ENCODE results near the gene MRPL54.
"Not testable (repeated sequence)": the region's sequence is repeated elsewhere in the genome, so short reads cannot be mapped to it uniquely, and the experiment has no call there.

The MRPL54 gene

DNA sequence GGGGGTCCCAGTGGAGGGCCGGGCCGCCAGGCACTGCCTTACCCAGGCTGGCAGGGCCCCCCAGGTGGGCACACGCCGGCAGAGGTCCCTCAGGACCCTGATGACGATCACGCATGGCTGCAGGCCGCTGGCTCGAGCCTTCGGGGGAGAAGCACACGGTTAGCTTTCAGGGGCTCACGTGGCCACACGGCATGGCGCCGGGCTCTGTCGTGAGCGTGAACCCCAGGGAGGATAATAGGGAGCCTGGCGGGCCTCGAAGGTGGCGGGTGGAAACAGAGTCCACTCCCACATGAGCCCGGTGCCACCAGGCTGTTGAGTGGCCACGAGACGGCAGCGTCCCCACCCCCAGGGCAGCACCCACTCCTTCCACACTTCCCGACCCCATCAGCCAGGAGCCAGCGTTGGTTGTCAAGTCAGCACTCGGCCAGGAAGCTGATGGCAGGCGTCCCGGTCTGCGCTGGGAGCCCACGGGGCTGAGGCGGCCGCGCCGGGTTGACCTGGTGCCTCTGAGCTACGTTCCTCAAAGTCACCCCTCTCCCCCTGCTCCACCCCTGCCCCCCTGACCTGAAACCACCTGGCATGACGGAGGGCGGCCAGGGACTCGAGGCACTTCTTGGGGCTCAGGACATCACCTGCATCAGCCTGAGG is 48.4 kb downstream of the MRPL54 start:
- H3K4me1 ChIP-seq (ENCODE audit: insufficient read depth, low read length, poor library complexity, severe bottlenecking) = peaks cover 56% of the 10 kb centered on the region
- no peaks in the 10 kb centered on the region for H4K20me1 ChIP-seq (ENCODE audit: insufficient read depth, low read length, poor library complexity, severe bottlenecking)

DNA sequence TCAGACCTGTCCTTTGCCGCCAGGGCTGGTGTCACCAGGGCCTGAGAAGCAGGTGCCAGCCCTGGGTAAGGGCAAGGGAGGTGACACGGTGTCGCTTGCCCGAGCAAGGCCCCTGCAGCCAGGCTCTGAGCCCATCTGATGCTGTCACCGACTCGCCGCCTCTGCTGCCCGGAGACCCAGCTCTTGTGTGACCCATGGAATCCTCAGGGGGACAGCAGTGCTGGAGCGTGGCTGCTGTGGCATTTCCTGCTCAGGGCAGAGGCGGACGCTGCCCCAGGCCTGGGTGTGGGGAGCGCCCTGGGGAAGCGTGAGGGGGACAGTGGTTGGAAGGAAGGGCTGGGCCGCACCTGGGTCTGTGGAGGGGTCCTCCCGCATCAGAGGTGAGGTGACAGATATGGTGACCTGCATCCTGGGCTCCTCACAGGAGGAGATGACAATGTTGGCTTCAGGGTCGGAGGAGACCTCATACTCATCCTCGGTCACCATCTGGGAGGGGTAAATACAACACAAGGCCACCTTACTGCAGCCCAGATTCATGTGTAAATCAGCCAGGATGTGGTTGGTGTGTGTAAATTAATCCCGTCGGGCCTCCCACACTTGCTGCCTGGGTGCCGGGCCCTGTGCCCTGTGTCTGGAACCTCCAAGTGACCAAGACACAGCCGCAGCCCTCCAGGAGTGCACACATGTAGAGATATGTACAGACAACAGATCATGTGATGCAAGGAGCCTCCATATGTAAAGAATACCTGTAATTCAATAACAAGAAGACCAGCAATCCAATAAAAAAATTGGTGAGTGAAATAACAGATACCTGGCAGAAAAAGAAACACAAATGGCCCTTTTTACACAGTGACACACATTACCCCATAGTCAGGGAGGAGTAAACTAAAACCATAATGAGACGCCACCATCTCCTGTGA is 51.3 kb downstream of the MRPL54 start:
- Histone ChIP-seq H3K4me3 (ENCODE audit: low read length, poor library complexity, severe bottlenecking) (peak overlapping the region; percentile 16), H2AFZ (ENCODE audit: low read length) (0 out of 2 replicates have a peak overlapping the region, but pooled peaks have one; percentile 5), H3K4me1 (ENCODE audit: insufficient read depth, low read length, poor library complexity, severe bottlenecking) (peaks cover 54% of the 10 kb centered on the region), H4K20me1 (ENCODE audit: insufficient read depth, low read length, poor library complexity, severe bottlenecking) (no peaks in the 10 kb centered on the region), H3K79me2 (ENCODE audit: insufficient read depth, low read length) (no peaks in the 10 kb centered on the region), H3K4me2 (ENCODE audit: low read depth, low read length, poor library complexity, severe bottlenecking) (peak overlapping the region; percentile 85), H3F3A (ENCODE audit: low read depth) (no peaks in the 10 kb centered on the region), H3K36me3 (ENCODE audit: insufficient read depth, low read length) (no peaks in the 10 kb centered on the region), H3K9me2 (replicated peaks; ENCODE audit: low read depth, low read length) (no peaks in the 10 kb centered on the region), H3K9ac (ENCODE audit: low read depth, low read length, poor library complexity, severe bottlenecking) (peak overlapping the region; percentile 78), H3K27me3 (ENCODE audit: insufficient read depth, low read length, poor library complexity, severe bottlenecking) (no peaks in the 10 kb centered on the region), H3K9me3 (ENCODE audit: insufficient read depth, low read depth, low read length) (no peaks in the 10 kb centered on the region)
- TF ChIP-seq EZH2phosphoT487 (IDR thresholded peaks at IDR 0.05; ENCODE audit: borderline replicate concordance) = no peak
- TF ChIP-seq, protein P1, sequence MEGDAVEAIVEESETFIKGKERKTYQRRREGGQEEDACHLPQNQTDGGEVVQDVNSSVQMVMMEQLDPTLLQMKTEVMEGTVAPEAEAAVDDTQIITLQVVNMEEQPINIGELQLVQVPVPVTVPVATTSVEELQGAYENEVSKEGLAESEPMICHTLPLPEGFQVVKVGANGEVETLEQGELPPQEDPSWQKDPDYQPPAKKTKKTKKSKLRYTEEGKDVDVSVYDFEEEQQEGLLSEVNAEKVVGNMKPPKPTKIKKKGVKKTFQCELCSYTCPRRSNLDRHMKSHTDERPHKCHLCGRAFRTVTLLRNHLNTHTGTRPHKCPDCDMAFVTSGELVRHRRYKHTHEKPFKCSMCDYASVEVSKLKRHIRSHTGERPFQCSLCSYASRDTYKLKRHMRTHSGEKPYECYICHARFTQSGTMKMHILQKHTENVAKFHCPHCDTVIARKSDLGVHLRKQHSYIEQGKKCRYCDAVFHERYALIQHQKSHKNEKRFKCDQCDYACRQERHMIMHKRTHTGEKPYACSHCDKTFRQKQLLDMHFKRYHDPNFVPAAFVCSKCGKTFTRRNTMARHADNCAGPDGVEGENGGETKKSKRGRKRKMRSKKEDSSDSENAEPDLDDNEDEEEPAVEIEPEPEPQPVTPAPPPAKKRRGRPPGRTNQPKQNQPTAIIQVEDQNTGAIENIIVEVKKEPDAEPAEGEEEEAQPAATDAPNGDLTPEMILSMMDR (conservative IDR thresholded peaks at IDR 0.05; ENCODE audit: low read length) = no peak

More for the DNA sequence above, 48.4 kb downstream of the MRPL54 start:
- no peak overlapping the region for H3K4me2 ChIP-seq (ENCODE audit: low read depth, low read length, poor library complexity, severe bottlenecking)
- H3K9ac ChIP-seq (ENCODE audit: low read depth, low read length, poor library complexity, severe bottlenecking) = peak overlapping the region; percentile 50
- H3F3A ChIP-seq (ENCODE audit: low read depth) = no peaks in the 10 kb centered on the region
- H3K9me2 ChIP-seq (replicated peaks; ENCODE audit: low read depth, low read length) = no peaks in the 10 kb centered on the region
- no peaks in the 10 kb centered on the region for H3K27me3 ChIP-seq (ENCODE audit: insufficient read depth, low read length, poor library complexity, severe bottlenecking)
- no peaks in the 10 kb centered on the region for H3K79me2 ChIP-seq (ENCODE audit: insufficient read depth, low read length)
- TF ChIP-seq, protein P1 (conservative IDR thresholded peaks at IDR 0.05; ENCODE audit: low read length) = no peak
- no peak for TF ChIP-seq EZH2phosphoT487 (IDR thresholded peaks at IDR 0.05; ENCODE audit: borderline replicate concordance)
- no peak overlapping the region for H2AFZ ChIP-seq (ENCODE audit: low read length)
- H3K4me3 ChIP-seq (ENCODE audit: low read length, poor library complexity, severe bottlenecking) = no peak overlapping the region
- H3K9me3 ChIP-seq (ENCODE audit: insufficient read depth, low read depth, low read length) = no peaks in the 10 kb centered on the region
- no peaks in the 10 kb centered on the region for H3K36me3 ChIP-seq (ENCODE audit: insufficient read depth, low read length)

DNA sequence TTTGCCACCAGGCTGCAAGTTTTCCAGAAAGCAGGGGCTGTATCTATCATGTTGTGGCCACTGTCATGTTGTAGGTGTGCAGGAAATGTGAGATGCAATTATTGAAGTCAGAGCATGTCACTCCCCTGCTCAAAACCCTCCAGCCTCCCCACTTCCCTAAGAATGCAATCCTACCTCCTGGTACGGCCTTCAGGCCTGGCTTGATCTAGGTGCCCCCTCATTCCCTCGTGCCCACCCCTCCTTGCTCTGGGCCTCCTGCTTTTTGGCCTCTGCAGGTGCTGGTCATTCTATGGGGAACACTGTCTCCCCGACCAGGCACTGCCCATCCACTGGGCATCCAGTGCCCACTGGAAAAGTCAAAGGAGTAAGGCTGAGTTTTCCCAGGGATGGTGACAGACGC is 52.2 kb downstream of the MRPL54 start:
- peak overlapping the region; percentile 78 for H3K9ac ChIP-seq (ENCODE audit: low read depth, low read length, poor library complexity, severe bottlenecking)
- no peaks in the 10 kb centered on the region for H3K79me2 ChIP-seq (ENCODE audit: insufficient read depth, low read length)
- no peaks in the 10 kb centered on the region for H3K9me2 ChIP-seq (replicated peaks; ENCODE audit: low read depth, low read length)
- no peaks in the 10 kb centered on the region for H3K36me3 ChIP-seq (ENCODE audit: insufficient read depth, low read length)
- no peaks in the 10 kb centered on the region for H3K27me3 ChIP-seq (ENCODE audit: insufficient read depth, low read length, poor library complexity, severe bottlenecking)
- H3K9me3 ChIP-seq (ENCODE audit: insufficient read depth, low read depth, low read length) = no peaks in the 10 kb centered on the region
- H3F3A ChIP-seq (ENCODE audit: low read depth) = no peaks in the 10 kb centered on the region
- H3K4me2 ChIP-seq (ENCODE audit: low read depth, low read length, poor library complexity, severe bottlenecking) = peak overlapping the region; percentile 85
- no peaks in the 10 kb centered on the region for H4K20me1 ChIP-seq (ENCODE audit: insufficient read depth, low read length, poor library complexity, severe bottlenecking)
- no peak overlapping the region for H3K4me3 ChIP-seq (ENCODE audit: low read length, poor library complexity, severe bottlenecking)
- TF ChIP-seq EZH2phosphoT487 (IDR thresholded peaks at IDR 0.05; ENCODE audit: borderline replicate concordance) = no peak
- TF ChIP-seq, protein P1 (conservative IDR thresholded peaks at IDR 0.05; ENCODE audit: low read length) = no peak; the same call in 1 of the 2 replicates
- H2AFZ ChIP-seq (ENCODE audit: low read length) = no peak overlapping the region
- peaks cover 51% of the 10 kb centered on the region for H3K4me1 ChIP-seq (ENCODE audit: insufficient read depth, low read length, poor library complexity, severe bottlenecking)

DNA sequence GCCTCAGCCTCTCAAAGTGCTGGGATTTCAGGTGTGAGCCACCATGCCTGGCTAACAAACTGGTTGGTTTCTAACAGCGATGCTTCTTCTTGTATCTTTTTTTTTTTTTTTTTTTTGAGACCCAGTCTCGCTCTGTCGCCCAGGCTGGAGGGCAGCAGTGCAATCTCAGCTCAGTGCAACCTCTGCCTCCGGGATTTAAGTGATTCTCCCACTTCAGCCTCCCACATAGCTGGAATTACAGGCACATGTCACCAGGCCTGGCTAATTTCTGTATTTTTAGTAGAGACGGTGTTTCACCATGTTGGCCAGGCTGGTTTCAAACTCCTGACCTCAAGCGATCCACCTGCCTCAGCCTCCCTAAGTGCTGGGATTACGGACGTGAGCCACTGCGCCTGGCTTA is 53.7 kb downstream of the MRPL54 start:
- H3K9ac ChIP-seq (ENCODE audit: low read depth, low read length, poor library complexity, severe bottlenecking); H3K79me2 ChIP-seq (ENCODE audit: insufficient read depth, low read length); H3K27me3 ChIP-seq (ENCODE audit: insufficient read depth, low read length, poor library complexity, severe bottlenecking); H3K4me2 ChIP-seq (ENCODE audit: low read depth, low read length, poor library complexity, severe bottlenecking); H3K36me3 ChIP-seq (ENCODE audit: insufficient read depth, low read length); H4K20me1 ChIP-seq (ENCODE audit: insufficient read depth, low read length, poor library complexity, severe bottlenecking); H3K9me3 ChIP-seq (ENCODE audit: insufficient read depth, low read depth, low read length); H3F3A ChIP-seq (ENCODE audit: low read depth); H3K9me2 ChIP-seq (replicated peaks; ENCODE audit: low read depth, low read length); H3K4me3 ChIP-seq (ENCODE audit: low read length, poor library complexity, severe bottlenecking); H2AFZ ChIP-seq (ENCODE audit: low read length): not testable (repeated sequence)
- peaks cover 43% of the 10 kb centered on the region for H3K4me1 ChIP-seq (ENCODE audit: insufficient read depth, low read length, poor library complexity, severe bottlenecking)

Measured in Loucy (cell line).